Measurements from ENCODE around the gene PROM1. TPM values are rescaled to one million over a fixed set of nuclear protein-coding genes. Genes with fewer than 3 reads are reported as not detected.
A peak's percentile ranks its signal among the peaks of the same experiment; 100 is the strongest.

The PROM1 gene
- total and polyA plus RNA-seq, 12 donors, result 1.2 to 19.3 (median 3.4) TPM

DNA sequence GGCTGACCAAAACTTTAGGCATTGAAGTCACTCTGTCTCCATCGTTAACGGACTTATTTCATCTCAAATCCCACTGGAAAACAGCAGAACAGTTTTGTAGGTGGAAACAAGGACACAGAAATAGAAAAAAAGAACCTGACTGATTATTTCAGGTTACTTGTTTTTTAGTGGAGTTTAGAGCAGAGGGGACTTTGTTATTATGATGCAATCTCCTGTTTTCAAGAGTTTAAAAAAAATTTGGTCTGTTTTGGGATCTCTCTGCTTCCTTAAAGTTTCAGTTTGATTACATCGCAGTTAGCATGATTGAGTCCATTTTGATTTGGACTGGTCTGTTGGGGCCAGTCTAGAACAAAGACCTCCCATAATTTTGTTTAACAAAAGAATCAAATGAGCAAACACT, 13.6 kb downstream of the PROM1 start:
- Histone ChIP-seq H3K27me3 (no peaks in the 10 kb centered on the region), H3K9me3 (no peaks in the 10 kb centered on the region), H3K36me3 (no peaks in the 10 kb centered on the region), H3K27ac (no peak overlapping the region), H3K4me3 (no peak overlapping the region), H3K4me1 (no peaks in the 10 kb centered on the region)
- 93 to 96% methylated on average over 3 of the region's 3 CpGs for WGBS, 2 donors
- ATAC-seq (no peak), DNase-seq (no peak)
- TF ChIP-seq, protein P1, sequence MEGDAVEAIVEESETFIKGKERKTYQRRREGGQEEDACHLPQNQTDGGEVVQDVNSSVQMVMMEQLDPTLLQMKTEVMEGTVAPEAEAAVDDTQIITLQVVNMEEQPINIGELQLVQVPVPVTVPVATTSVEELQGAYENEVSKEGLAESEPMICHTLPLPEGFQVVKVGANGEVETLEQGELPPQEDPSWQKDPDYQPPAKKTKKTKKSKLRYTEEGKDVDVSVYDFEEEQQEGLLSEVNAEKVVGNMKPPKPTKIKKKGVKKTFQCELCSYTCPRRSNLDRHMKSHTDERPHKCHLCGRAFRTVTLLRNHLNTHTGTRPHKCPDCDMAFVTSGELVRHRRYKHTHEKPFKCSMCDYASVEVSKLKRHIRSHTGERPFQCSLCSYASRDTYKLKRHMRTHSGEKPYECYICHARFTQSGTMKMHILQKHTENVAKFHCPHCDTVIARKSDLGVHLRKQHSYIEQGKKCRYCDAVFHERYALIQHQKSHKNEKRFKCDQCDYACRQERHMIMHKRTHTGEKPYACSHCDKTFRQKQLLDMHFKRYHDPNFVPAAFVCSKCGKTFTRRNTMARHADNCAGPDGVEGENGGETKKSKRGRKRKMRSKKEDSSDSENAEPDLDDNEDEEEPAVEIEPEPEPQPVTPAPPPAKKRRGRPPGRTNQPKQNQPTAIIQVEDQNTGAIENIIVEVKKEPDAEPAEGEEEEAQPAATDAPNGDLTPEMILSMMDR (IDR thresholded peaks at IDR 0.05), result no peak
- intact Hi-C loops (cut with DNase I), result loop anchor here in 1 of 10 donors (5.0 kb wide), 1 partner anchor 612 kb away; no protein-coding TSS in a partner anchor

DNA sequence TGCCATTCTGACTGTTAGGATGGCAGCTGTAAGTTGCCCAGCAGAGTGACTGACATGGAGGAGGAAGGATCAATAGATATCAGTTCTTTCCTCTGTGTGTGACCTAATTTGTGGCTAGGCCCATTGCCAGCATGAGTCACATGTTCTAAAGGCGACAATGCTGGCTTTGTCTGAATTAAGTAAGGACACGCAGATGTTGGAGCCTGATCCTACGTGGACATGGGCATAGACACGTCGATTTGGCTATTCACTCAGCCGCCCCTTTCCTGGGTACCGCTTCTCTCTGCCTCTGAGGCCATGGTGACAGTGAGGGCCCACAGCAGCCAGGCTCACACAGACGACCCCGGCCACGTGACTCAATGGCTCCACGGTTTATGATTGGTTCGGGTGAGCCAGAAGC, 16.3 kb downstream of the PROM1 start:
- Histone ChIP-seq H3K27me3 (no peaks in the 10 kb centered on the region), H3K4me1 (no peaks in the 10 kb centered on the region), H3K27ac (no peak overlapping the region), H3K36me3 (no peaks in the 10 kb centered on the region), H3K9me3 (no peaks in the 10 kb centered on the region), H3K4me3 (no peak overlapping the region)
- intact Hi-C loops (cut with DNase I), result no loop called here
- DNase-seq (no peak), ATAC-seq (peak in 1 of 8 donors; percentile 33)
- TF ChIP-seq, protein P1 (IDR thresholded peaks at IDR 0.05), result no peak
- 74 to 75% methylated on average over 12 of the region's 12 CpGs for WGBS, 2 donors

DNA sequence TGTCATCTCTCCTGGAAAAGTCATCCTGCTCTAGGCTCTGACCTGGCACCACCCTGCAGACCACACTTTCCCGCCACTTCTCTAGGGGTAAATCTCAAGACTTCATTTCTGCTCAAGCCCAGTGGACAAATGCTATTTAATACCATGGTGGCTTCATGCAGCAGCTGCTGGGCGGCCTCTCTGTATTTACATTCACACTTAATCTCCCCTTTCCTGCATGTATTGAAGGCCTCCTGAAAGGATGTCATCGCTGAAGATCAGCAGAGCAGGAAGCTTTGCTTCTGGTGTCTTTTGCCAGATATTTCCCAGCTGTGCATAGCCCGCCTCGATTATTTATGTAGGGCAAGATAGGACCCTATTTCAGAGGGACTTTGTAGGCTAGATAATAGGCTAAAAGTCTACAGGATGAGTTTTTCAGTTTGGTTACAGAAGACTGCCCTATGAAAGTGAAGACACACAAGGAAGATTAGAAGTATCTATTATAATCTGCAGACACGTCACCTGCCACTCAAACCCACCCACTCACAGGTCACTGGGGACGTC, 17.2 kb downstream of the PROM1 start:
- Histone ChIP-seq H3K9me3 (no peaks in the 10 kb centered on the region), H3K27me3 (no peaks in the 10 kb centered on the region), H3K27ac (no peak overlapping the region), H3K36me3 (no peaks in the 10 kb centered on the region), H3K4me1 (no peaks in the 10 kb centered on the region), H3K4me3 (no peak overlapping the region)
- TF ChIP-seq, protein P1 (IDR thresholded peaks at IDR 0.05), result no peak
- WGBS, 2 donors, result 59 to 70% methylated on average over 7 of the region's 7 CpGs
- DNase-seq, result no peak
- ATAC-seq, result no peak
- intact Hi-C loops (cut with DNase I), result no loop called here

DNA sequence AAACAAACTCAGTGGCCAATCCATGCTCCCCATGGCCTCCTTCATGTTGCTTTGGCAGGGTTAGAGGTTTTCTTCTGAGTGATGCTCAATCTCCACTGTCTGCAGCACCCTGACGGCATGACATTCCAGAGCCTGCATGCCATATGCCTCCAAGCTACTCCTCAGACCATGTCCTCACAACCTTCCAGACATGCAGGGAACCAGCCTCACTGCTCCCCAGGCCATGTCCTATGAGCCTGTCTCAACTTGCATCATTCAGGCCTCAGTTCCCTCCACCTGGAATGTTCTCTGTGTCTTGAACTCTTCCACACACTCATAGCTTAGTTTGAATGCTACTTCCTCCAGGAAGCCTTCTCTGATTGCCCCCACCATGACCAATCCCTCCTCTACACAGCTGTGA, 18.8 kb downstream of the PROM1 start:
- 100% methylated on average over 1 of the region's 1 CpG for WGBS, 2 donors
- no peaks in the 10 kb centered on the region for H3K36me3 ChIP-seq
- no peak overlapping the region for H3K27ac ChIP-seq
- no peak overlapping the region for H3K4me3 ChIP-seq
- TF ChIP-seq, protein P1 (IDR thresholded peaks at IDR 0.05), result no peak
- H3K9me3 ChIP-seq, result no peaks in the 10 kb centered on the region
- no peak for ATAC-seq
- H3K27me3 ChIP-seq, result no peaks in the 10 kb centered on the region
- no peak for DNase-seq
- no peaks in the 10 kb centered on the region for H3K4me1 ChIP-seq
- intact Hi-C loops (cut with DNase I), result no loop called here

Measured in heart right ventricle (tissue), 16 donors.